GM18861 (cell line): ENCODE results near the gene ALKBH5.

ENCODE experiments used
- ATAC-seq: cut with Tn5 transposase; IDR thresholded peaks from one replicate; pipeline ENCODE4 v1.9.1; 2021; ENCODE audit not compliant: unreplicated experiment

The ALKBH5 gene

GRCh38 chr17:18184143-18185031, 759 bp downstream of the ALKBH5 start:
- no peak for ATAC-seq

DNA sequence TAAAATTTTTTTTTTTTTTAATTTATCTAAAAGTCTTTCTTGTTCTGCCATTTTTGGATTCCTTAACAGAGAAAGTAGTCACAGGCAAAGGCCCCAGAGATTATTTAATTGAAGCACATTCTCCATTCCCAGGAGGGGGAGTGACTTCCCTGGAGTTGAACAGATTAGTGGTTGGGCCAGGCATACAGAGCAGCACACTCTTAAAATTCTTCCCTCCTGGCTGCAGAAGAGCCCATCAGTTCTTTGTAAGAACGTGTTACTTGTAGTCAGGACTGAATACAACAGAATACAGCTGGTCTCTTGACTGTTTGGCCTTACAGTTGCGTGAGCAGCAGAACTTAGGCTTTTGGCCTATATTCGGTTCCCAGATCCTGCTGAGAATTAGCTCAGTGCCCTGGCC, 1.8 kb downstream of the ALKBH5 start:
- ATAC-seq = no peak

- no peak for ATAC-seq
Measured at GRCh38 chr17:18185832-18186626, 2.4 kb downstream of the ALKBH5 start.

- ATAC-seq = no peak
Measured at GRCh38 chr17:18186627-18186982, 3.0 kb downstream of the ALKBH5 start.

DNA sequence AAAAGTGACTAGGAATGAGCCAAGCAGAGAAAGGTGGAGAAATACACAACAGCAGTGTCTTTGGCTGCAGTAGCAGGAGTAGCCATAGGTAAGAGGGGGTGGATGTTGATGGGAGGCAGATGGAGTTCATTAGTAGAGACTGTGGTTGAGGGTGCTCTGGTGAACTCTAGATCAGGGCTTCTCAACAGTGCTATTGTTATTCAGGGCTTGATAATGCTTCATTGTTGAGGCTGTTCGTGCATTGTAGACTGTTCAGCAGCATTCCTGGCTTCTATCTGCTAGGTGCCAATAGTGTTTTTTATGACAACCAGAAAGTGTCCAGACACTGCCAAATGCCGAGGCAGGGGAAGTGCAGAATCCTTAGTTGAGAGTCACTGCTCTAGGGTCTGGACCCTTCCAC, 3.6 kb downstream of the ALKBH5 start:
- ATAC-seq = no peak

DNA sequence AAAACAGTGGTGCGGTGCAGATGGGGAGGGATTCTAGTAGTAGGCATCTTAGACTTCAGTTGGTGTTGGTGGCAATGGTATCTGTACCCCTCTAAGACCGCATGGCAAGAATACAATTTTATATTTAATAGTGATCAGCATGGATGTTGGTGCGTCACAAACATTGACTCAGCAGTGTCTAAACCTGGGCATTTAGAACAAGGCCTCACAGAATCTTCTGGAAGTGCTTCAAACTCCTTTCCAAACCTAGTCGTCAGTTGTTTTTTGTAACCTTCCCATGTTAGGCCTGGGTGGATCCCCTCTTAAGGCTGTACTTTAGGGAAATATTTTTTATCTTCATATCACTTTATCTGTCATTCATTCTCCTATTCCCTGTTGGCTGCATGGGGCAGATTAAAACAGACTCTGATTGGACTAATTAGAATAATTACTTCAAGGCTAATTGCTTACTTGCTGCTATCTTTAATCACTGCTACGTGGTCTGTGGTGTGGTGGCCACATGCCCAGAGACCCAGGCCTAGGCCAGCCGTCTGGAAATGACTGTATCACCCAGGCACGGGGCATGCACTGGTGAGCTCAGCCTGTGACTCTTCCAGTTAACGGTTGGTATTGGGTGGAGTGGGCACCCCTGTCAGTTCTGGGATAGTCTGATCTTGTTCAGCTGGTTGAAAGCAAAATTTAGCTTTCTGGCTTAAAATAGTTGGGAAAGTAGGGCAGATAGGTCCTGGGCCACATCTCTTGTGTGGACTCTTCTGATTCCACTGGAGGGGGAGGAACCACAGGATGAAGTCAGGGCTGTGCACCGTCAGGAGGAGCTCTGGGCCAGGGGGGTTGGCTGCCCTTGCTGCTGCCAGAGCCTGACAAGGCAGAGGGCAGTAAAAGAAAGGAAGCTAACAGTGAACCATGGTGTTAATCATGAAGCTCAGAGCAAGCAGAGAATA, 4.5 kb downstream of the ALKBH5 start:
- no peak for ATAC-seq

GRCh38 chr17:18190628-18191235, 7.1 kb downstream of the ALKBH5 start:
- no peak for ATAC-seq

GRCh38 chr17:18191236-18191667, 7.6 kb downstream of the ALKBH5 start:
- ATAC-seq = no peak

DNA sequence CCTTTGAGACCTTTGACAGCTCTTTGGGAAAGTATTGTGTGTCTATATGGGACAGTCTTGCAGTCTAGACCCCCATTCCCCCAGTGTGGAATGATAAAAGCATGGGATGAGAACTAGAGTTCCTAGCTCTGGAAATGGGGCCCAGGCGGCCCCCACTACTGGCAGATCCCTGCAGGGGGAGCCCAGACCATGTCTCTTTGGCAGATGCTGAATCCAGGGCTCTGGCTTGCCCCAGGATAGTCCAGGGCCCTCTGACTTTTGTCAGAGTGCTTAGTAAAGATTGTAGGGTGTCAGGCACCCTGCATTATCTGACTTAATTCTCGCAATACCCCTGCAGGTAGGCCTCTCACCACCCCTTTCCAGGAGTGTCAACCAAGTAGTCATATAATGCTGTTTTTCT, 8.3 kb downstream of the ALKBH5 start:
- ATAC-seq = no peak

GRCh38 chr17:18194394-18194793, 10.8 kb downstream of the ALKBH5 start:
- no peak for ATAC-seq

DNA sequence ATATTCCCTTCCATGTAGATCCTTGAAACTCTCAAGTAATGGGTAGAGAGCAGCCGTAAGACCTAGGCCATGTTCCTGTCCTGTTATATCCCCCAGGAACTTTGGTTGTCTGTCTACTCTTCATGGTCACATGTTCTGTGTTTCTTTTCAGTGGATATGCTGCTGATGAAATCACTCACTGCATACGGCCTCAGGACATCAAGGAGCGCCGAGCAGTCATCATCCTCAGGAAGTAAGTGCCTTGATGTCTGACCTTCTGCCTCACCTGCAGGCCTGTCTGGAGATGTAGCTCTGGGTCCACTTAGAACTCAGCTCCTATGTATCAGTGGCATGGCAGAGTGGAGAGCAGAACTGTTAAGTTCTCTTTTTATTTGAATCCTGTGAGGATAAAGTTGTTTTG, 11.2 kb downstream of the ALKBH5 start:
- no peak for ATAC-seq

DNA sequence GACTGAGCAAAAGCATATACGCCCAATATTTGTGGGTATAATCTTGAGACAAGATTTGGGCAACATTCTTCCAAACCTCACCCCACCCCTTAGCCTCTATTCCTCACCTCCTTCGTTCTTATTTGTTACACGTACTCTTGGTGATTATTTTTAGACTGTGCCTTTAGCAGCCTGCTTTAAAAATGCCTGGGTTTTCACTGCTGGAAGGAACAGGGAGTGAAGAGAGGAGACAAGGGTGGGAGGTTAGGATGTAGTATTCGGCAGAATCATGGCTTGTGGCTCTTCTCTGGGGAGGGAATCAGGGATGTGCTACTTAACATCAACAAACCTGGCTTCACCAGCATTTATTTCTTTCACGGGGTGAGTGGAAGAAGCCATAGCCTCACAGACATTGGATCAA, 11.6 kb downstream of the ALKBH5 start:
- no peak for ATAC-seq

DNA sequence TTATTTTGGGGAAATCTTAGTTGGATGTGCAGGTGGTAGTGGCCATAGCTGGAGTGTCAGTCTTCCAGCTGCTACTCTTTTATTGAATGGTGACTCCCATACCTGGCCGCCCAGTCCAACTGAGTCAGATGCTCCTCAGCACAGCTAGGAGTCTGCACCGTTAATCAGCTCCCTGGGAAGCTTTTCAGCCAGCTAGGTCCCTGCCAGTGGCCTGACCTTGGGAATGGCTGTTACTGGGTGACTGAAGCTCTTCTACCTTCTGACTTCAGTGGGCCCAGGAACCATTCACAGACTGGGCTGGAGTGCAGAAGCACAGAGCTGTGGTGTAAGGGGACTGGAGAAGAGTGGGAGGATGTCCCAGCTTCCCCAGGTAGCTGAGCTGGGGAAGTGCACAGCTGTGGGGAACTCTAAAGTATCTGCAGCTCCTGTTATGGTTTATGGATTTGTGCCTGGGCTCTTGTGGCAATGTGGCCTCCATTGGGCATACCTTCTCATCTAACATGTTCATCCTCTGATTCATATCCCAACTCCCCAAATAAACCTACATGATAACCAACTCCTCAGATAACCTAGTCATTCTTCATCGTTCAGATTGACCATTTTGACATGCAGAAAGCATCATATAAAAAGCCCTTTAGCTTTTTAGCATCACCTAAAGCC, 14.0 kb downstream of the ALKBH5 start:
- no peak for ATAC-seq

- no peak for ATAC-seq
Measured at GRCh38 chr17:18198530-18198929, 14.9 kb downstream of the ALKBH5 start.

DNA sequence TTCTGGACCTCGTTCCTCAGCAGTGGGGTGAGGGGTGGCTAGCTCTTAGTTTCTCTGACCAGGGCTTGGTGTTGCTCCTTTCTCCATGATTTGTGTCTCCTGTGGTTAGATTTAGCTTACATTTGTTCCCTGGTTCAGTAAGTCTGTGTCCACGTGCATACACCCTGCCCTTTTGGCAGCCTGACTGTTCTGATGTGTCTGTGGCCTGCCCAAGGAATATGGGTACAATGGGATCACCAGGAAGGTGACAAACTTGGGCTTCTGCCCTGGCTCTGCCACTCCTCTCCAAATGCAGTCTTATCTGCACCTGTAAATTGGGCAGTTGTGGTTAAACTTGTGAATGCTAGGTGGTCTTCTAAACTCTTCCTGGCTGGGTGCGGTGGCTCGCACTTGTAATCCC, 17.5 kb downstream of the ALKBH5 start:
- no peak for ATAC-seq

DNA sequence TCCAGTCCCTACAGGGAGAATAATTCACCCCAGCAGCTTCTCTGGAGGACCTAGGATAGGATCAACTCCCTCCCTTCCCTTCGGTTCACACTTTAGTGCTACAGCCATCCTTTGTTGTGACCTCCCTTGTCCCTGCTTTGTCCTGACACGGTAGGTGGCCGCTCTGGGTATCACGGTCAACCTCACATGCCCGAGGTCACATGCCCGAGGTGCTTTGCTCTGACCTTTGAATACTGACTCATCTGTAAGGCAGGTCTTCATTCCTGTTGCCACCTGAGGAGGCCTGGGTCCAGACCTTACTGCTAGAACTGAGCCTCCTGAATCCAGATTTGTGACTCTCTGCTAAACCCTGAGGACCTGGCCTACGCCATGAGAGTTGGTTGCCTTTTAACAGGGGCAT, 19.7 kb downstream of the ALKBH5 start:
- ATAC-seq = no peak

DNA sequence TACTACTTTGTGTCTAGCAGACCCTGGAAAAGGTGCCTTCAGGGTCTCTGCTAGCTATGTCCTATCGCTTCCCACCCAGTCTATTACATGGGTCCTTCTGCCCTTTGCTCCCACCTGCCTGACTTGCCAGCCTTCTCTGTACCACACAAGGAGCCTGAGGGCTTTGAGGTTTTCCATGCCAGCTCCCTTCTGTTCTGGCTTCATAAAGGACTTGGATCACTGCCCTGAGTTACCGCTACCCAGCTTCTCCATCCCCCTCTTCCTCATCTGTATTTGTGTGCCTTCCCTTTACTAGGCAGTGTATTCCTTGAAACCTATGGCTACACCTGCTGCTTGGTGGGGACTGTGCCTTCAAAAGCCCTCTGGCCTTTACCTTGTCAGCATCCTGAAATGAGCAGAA, 22.2 kb downstream of the ALKBH5 start:
- no peak for ATAC-seq

- no peak for ATAC-seq
Measured at GRCh38 chr17:18206962-18207361, 23.3 kb downstream of the ALKBH5 start.

DNA sequence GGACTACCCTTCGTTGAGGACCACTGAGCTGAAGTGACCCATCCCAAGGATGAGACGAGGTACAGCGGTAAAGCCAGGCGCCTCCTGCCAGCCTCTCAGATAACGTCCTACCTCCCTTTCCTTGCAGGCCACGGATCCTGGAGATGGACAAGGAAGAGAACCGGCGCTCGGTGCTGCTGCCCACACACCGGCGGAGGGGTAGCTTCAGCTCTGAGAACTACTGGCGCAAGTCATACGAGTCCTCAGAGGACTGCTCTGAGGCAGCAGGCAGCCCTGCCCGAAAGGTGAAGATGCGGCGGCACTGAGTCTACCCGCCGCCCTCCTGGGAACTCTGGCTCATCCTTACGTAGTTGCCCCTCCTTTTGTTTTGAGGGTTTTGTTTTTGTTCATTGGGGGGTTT, 24.5 kb downstream of the ALKBH5 start:
- ATAC-seq = no peak

- no peak for ATAC-seq
Measured at GRCh38 chr17:18213666-18214270, 30.1 kb downstream of the ALKBH5 start.
